Omental fat pad (tissue), 4 donors: Measurements from ENCODE around the gene AMBRA1. TPM values are rescaled to one million over a fixed set of nuclear protein-coding genes. Genes with fewer than 3 reads are reported as not detected.
A peak's percentile ranks its signal among the peaks of the same experiment; 100 is the strongest.

ENCODE experiments used
- ATAC-seq: fragments of 150-250 bp; one replicate; pipeline ENCODE4 v1.9.1; 2016; ENCODE audit warnings: mild to moderate bottlenecking, moderate library complexity; ENCODE audit not compliant: low FRiP score
- DNase-seq: peaks from one replicate; pipeline ENCODE4 v3.0.0-alpha.2; 2019; ENCODE audit warnings: low spot score
- CTCF ChIP-seq, 3 donors: fragments of 450-650 bp; IDR thresholded peaks; one replicate each; pipeline ENCODE4 v1.5.1; 2016 to 2017; ENCODE audit warnings: antibody characterized with exemption in 3 of 3, mild to moderate bottlenecking in 3 of 3, moderate library complexity in 2 of 3
- total RNA-seq, 4 donors: library from RNA; depleted of rRNA; stranded (reverse); fragments of >200 nt; gene quantifications; one replicate each; pipeline ENCODE4 v1.1.0, GENCODE V29; 2016

The AMBRA1 gene
- total RNA-seq, 4 donors from 2014 or later: 19.2 to 41.0 (median 23.5) TPM

- DNase-seq: no peak
- ATAC-seq: no peak
These were observed 202.6 kb downstream of the AMBRA1 start for GRCh38 chr11:46391186-46391577.

GRCh38 chr11:46390331-46391171 lies 203.3 kb downstream of the AMBRA1 start:
- DNase-seq: no peak
- peak; percentile 1 for ATAC-seq
- no peak for TF ChIP-seq CTCF (IDR thresholded peaks at IDR 0.05)

More at GRCh38 chr11:46391186-46391577, 202.6 kb downstream of the AMBRA1 start:
- no peak for TF ChIP-seq CTCF (IDR thresholded peaks at IDR 0.05)

GRCh38 chr11:46389450-46390330 lies 204.1 kb downstream of the AMBRA1 start:
- peak in 1 of 3 donors; percentile 46 for TF ChIP-seq CTCF (IDR thresholded peaks at IDR 0.05)
- ATAC-seq (peak; percentile 16), DNase-seq (no peak)

GRCh38 chr11:46388619-46389449 lies 205.0 kb downstream of the AMBRA1 start:
- TF ChIP-seq CTCF (IDR thresholded peaks at IDR 0.05): no peak
- ATAC-seq (no peak), DNase-seq (no peak)

- no peak for TF ChIP-seq CTCF (IDR thresholded peaks at IDR 0.05)
- DNase-seq (no peak), ATAC-seq (no peak)
These were observed 205.8 kb downstream of the AMBRA1 start for GRCh38 chr11:46387919-46388618.

- no peak for ATAC-seq
- TF ChIP-seq CTCF (IDR thresholded peaks at IDR 0.05): no peak
- DNase-seq: no peak
These were observed 206.4 kb downstream of the AMBRA1 start for GRCh38 chr11:46387456-46387855.
